Esophagus squamous epithelium (tissue), 4 donors: ENCODE measurements around the gene RPGRIP1.

Experiments used
- CTCF ChIP-seq, 6 experiments: fragments of 450-650 bp in 4 of 6; fragments of 200-600 bp in 2 of 6; sonication (generic) in 2 of 6; IDR thresholded peaks; one replicate each; pipeline ENCODE4 v1.5.1; 2016 to 2019; ENCODE audit warnings: antibody characterized with exemption in 6 of 6, mild to moderate bottlenecking in 4 of 6, moderate library complexity in 4 of 6
- POLR2A ChIP-seq, 4 donors: fragments of 450-650 bp; IDR thresholded peaks; one replicate each; pipeline ENCODE4 v1.6.1; 2017; ENCODE audit warnings: antibody characterized with exemption in 4 of 4, mild to moderate bottlenecking in 4 of 4, moderate library complexity in 3 of 4

GRCh38 chr14:21269252-21270046, 10.4 kb upstream of the RPGRIP1 start, which contains the start of gene HNRNPC:
- TF ChIP-seq POLR2A (IDR thresholded peaks at IDR 0.05), result peak in 3 of 4 donors; percentile 67 to 98 (median 93)
- peak in 1 of 6 experiments; percentile 18 for TF ChIP-seq CTCF (IDR thresholded peaks at IDR 0.05)
